SU-DHL-6 (cell line): ENCODE results near the gene ZMPSTE24.

Experiments
- EZH2phosphoT487 ChIP-seq: fragments of 200-600 bp; sonication (generic), shearing (Covaris generic); conservative IDR thresholded peaks from 2 replicates; pipeline ENCODE4 v1.6.1; 2018; ENCODE audit warnings: mild to moderate bottlenecking, antibody characterized with exemption, low read length, moderate library complexity, mixed read lengths
- TF ChIP-seq, protein P1 (sequence below): fragments of 200-600 bp; sonication (generic); IDR thresholded peaks from one replicate; pipeline ENCODE4 v1.5.1; 2017; ENCODE audit warnings: antibody characterized with exemption, mild to moderate bottlenecking, low read length, moderate library complexity; ENCODE audit not compliant: insufficient read depth, poor library complexity, severe bottlenecking

- TF ChIP-seq, protein P1, sequence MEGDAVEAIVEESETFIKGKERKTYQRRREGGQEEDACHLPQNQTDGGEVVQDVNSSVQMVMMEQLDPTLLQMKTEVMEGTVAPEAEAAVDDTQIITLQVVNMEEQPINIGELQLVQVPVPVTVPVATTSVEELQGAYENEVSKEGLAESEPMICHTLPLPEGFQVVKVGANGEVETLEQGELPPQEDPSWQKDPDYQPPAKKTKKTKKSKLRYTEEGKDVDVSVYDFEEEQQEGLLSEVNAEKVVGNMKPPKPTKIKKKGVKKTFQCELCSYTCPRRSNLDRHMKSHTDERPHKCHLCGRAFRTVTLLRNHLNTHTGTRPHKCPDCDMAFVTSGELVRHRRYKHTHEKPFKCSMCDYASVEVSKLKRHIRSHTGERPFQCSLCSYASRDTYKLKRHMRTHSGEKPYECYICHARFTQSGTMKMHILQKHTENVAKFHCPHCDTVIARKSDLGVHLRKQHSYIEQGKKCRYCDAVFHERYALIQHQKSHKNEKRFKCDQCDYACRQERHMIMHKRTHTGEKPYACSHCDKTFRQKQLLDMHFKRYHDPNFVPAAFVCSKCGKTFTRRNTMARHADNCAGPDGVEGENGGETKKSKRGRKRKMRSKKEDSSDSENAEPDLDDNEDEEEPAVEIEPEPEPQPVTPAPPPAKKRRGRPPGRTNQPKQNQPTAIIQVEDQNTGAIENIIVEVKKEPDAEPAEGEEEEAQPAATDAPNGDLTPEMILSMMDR, result no peak
- no peak for TF ChIP-seq EZH2phosphoT487
These were observed 7.9 kb downstream of the ZMPSTE24 start for GRCh38 chr1:40265919-40266318.
